GM21423 (cell line): ENCODE measurements around the gene LHB.
"Not testable (repeated sequence)": the region's sequence is repeated elsewhere in the genome, so short reads cannot be mapped to it uniquely, and the experiment has no call there.

Experiments used
- ATAC-seq: cut with Tn5 transposase; IDR thresholded peaks from one replicate; pipeline ENCODE4 v1.9.1; 2021; ENCODE audit warnings: mild to moderate bottlenecking, moderate library complexity; ENCODE audit not compliant: unreplicated experiment

The LHB gene

GRCh38 chr19:49038557-49039276 is 21.8 kb upstream of the LHB start:
- ATAC-seq, result not testable (repeated sequence)

- ATAC-seq, result not testable (repeated sequence)
These were observed 21.2 kb upstream of the LHB start for GRCh38 chr19:49038111-49038510.

- ATAC-seq, result not testable (repeated sequence)
These were observed 19.9 kb upstream of the LHB start, which contains the start of gene CGB1 for GRCh38 chr19:49036815-49037214. CGB1 (minus strand) TSS chr19:49036895; CDS start chr19:49036711, 184 bp downstream.

- not testable (repeated sequence) for ATAC-seq
These were observed 14.9 kb upstream of the LHB start, which contains the start of gene CGB2 for GRCh38 chr19:49031642-49032301. CGB2 (plus strand) TSS chr19:49031890; CDS start chr19:49032096, 206 bp downstream.

- ATAC-seq, result not testable (repeated sequence)
These were observed 13.4 kb upstream of the LHB start for GRCh38 chr19:49030323-49030722.

GRCh38 chr19:49029749-49030148 is 12.9 kb upstream of the LHB start:
- ATAC-seq, result not testable (repeated sequence)

GRCh38 chr19:49028686-49029085 is 11.8 kb upstream of the LHB start:
- ATAC-seq, result not testable (repeated sequence)

GRCh38 chr19:49025599-49025998 is 8.7 kb upstream of the LHB start:
- ATAC-seq, result not testable (repeated sequence)

GRCh38 chr19:49025088-49025487 is 8.2 kb upstream of the LHB start:
- ATAC-seq, result not testable (repeated sequence)

GRCh38 chr19:49024233-49024632 is 7.3 kb upstream of the LHB start, which contains the start of gene CGB3:
CGB3 (minus strand) TSS chr19:49024333; CDS start chr19:49023971, 362 bp downstream.
- ATAC-seq, result not testable (repeated sequence)

- no peak for ATAC-seq
These were observed 5.2 kb upstream of the LHB start for GRCh38 chr19:49022116-49022515.

- no peak for ATAC-seq
These were observed 4.3 kb upstream of the LHB start for GRCh38 chr19:49020931-49021895.

GRCh38 chr19:49020342-49020741 is 3.5 kb upstream of the LHB start:
- ATAC-seq, result no peak

GRCh38 chr19:49019242-49019932 is 2.5 kb upstream of the LHB start:
- no peak for ATAC-seq

- ATAC-seq, result not testable (repeated sequence)
These were observed 1.7 kb upstream of the LHB start for GRCh38 chr19:49018388-49019241.

- no peak for ATAC-seq
These were observed 918 bp upstream of the LHB start for GRCh38 chr19:49017666-49018351.

- ATAC-seq, result no peak
These were observed 638 bp downstream of the LHB start for GRCh38 chr19:49016067-49016839.

GRCh38 chr19:49014870-49015255 is 2.0 kb downstream of the LHB start:
- ATAC-seq, result no peak
